Adrenal gland (tissue), 5 donors: Measurements from ENCODE around the gene ABCA10.

ENCODE experiments used
- CTCF ChIP-seq, 6 experiments: fragments of 450-650 bp in 4 of 6; fragments of 200-600 bp in 2 of 6; sonication (generic) in 1 of 6; IDR thresholded peaks; 1 replicate in 5 of 6; 2 replicates in 1 of 6; pipeline versions ENCODE4 v1.5.1 to v1.8.0; 2016 to 2021; ENCODE audit warnings: antibody characterized with exemption in 6 of 6, mild to moderate bottlenecking in 2 of 6, moderate library complexity in 1 of 6
- POLR2A ChIP-seq, 2 donors: fragments of 450-650 bp; IDR thresholded peaks; one replicate each; pipeline ENCODE4 v1.6.1; 2017; ENCODE audit warnings: antibody characterized with exemption in 2 of 2, mild to moderate bottlenecking in 2 of 2, moderate library complexity in 1 of 2
- donor health status: DM: no; HTN: no; CAD: no.

GRCh38 chr17:69227541-69227940 lies 1.1 kb downstream of the ABCA10 start:
- TF ChIP-seq POLR2A (IDR thresholded peaks at IDR 0.05) = no peak
- TF ChIP-seq CTCF (IDR thresholded peaks at IDR 0.05) = no peak
